Measurements from ENCODE around the gene EEFSEC. TPM values are rescaled to one million over a fixed set of nuclear protein-coding genes. Genes with fewer than 3 reads are reported as not detected.

Gene EEFSEC
- total and polyA plus RNA-seq, 2 of the 8 experiments (the other 6 are each of a cell fraction or from before 2014, with no cell fraction given), result 13.1 to 19.8 TPM

DNA sequence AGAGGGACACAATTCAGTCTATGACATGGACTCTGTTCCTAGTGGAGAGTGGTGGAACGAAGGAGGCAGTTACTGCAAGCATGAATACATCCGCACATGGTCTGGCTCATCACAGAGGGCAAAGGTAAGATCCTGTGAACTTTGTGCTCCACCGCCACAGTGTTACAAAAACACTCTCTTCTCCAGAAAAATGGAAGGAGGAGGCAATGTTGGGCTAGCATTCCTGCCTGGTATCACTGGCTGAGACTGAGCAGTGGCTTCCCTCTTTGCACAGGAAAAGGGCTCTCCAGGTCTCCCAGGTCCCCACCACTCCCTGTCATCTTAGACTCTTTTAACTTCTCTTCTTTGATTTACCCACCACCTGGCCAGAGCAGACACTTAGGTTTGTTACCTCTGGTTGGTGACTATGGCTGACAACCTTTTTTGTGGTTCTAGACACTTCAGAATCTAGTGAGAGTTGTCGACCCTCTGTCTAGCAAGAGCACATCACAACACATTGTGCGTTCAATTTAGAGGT is 1.5 kb upstream of the EEFSEC start:
- Histone ChIP-seq H3K79me2 (ENCODE audit: control insufficient read depth in 1 of 2, insufficient read depth in 2 of 2, low read length in 2 of 2) (no peaks in the 10 kb centered on the region), H2AK5ac (ENCODE audit: low read depth, low read length) (peak overlapping the region; percentile 17; the same call in 1 of the 2 replicates), H3K23me2 (ENCODE audit: low read depth, low read length) (no peaks in the 10 kb centered on the region; the same call in 1 of the 2 replicates), H3K27ac (ENCODE audit: low read depth, low read length) (no peak overlapping the region), H3K9me3 (ENCODE audit: insufficient read depth in 2 of 2, low read depth in 1 of 2, low read length in 1 of 2) (no peaks in the 10 kb centered on the region), H3K23ac (ENCODE audit: insufficient read length) (no peak overlapping the region), H3K56ac (replicated peaks; ENCODE audit: insufficient read length, low read depth, low read length) (no peak overlapping the region), H2BK15ac (ENCODE audit: low read length) (no peak overlapping the region), H3K9ac (replicated peaks in 1 of 4; ENCODE audit: extremely low read depth in 1 of 4, low read depth in 3 of 4, low read length in 3 of 4) (no peak overlapping the region), H4K91ac (replicated peaks; ENCODE audit: insufficient read length, low read length) (no peak overlapping the region), H3K79me1 (ENCODE audit: low read depth, low read length) (no peaks in the 10 kb centered on the region), H2BK12ac (ENCODE audit: low read depth, low read length) (no peak overlapping the region), H3K18ac (ENCODE audit: extremely low read depth, low read length) (no peak overlapping the region), H3K14ac (ENCODE audit: insufficient read length) (no peak overlapping the region), H2AFZ (ENCODE audit: low read length) (no peak overlapping the region), H3K4me1 (replicated peaks in 1 of 4; ENCODE audit: control insufficient read depth in 3 of 4, insufficient read depth in 4 of 4, low read length in 3 of 4) (peaks cover 0 to 1% (median 0%) of the 10 kb centered on the region in 4 experiments; a peak in 1 of 7 replicates), H3K4me2 (ENCODE audit: insufficient read depth in 1 of 2, low read depth in 2 of 2, low read length in 2 of 2) (no peak overlapping the region), H2BK20ac (ENCODE audit: low read length) (no peak overlapping the region), H2BK5ac (ENCODE audit: low read depth, low read length) (no peak overlapping the region), H2BK120ac (replicated peaks; ENCODE audit: low read depth, low read length) (no peak overlapping the region), H4K5ac (ENCODE audit: insufficient read length, low read depth, low read length) (no peak overlapping the region), H4K20me1 (replicated peaks in 1 of 2; ENCODE audit: control insufficient read depth in 1 of 2, insufficient read depth in 2 of 2, low read length in 2 of 2) (peaks cover 0 to 1% of the 10 kb centered on the region in 2 experiments), H3K4me3 (ENCODE audit: extremely low read depth in 1 of 4, insufficient read depth in 2 of 4, low read depth in 3 of 4, low read length in 4 of 4) (no peak overlapping the region), H3K4ac (replicated peaks; ENCODE audit: insufficient read length, low read depth, low read length) (no peak overlapping the region), H3K27me3 (replicated peaks in 1 of 4; ENCODE audit: control insufficient read depth in 3 of 4, extremely low read depth in 1 of 4, insufficient read depth in 3 of 4, low read length in 3 of 4) (no peaks in the 10 kb centered on the region; a peak in 1 of 7 replicates), H4K8ac (ENCODE audit: extremely low read depth, insufficient read depth, low read length) (no peak overlapping the region), H3K36me3 (ENCODE audit: control insufficient read depth in 2 of 4, insufficient read depth in 4 of 4, low read length in 3 of 4) (no peaks in the 10 kb centered on the region)
- FAIRE-seq (no peak), DNase-seq (ENCODE audit: low read depth in 1 of 2, low spot score in 2 of 2) (no peak)
- ChIA-PET POLR2A (ENCODE audit: partially characterized antibody) (interaction anchor here (1.9 kb wide), 1 partner anchor 28 kb away, joined by 11 read pairs; the partner anchor contains the start of gene RUVBL1), CTCF (ENCODE audit: partially characterized antibody) (no interaction called here)
- WGBS, 2 experiments (ENCODE audit: extremely low coverage in 1 of 2, insufficient coverage in 1 of 2, insufficient read length in 1 of 2, insufficient replicate concordance in 2 of 2, low coverage in 1 of 2, low lambda C conversion rate in 2 of 2, missing lambda C conversion rate in 1 of 2), result 90% methylated on average over 5 of the region's 5 CpGs; no CpG with 5 or more reads in 1 of the 2 experiments
- TF ChIP-seq, protein P1, sequence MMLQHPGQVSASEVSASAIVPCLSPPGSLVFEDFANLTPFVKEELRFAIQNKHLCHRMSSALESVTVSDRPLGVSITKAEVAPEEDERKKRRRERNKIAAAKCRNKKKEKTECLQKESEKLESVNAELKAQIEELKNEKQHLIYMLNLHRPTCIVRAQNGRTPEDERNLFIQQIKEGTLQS (IDR thresholded peaks at IDR 0.05; ENCODE audit: insufficient read depth, low read depth, low read length), result no peak
- TF ChIP-seq TAF1 (IDR thresholded peaks at IDR 0.05; ENCODE audit: low read depth, low read length), result no peak
- TF ChIP-seq, protein P2, sequence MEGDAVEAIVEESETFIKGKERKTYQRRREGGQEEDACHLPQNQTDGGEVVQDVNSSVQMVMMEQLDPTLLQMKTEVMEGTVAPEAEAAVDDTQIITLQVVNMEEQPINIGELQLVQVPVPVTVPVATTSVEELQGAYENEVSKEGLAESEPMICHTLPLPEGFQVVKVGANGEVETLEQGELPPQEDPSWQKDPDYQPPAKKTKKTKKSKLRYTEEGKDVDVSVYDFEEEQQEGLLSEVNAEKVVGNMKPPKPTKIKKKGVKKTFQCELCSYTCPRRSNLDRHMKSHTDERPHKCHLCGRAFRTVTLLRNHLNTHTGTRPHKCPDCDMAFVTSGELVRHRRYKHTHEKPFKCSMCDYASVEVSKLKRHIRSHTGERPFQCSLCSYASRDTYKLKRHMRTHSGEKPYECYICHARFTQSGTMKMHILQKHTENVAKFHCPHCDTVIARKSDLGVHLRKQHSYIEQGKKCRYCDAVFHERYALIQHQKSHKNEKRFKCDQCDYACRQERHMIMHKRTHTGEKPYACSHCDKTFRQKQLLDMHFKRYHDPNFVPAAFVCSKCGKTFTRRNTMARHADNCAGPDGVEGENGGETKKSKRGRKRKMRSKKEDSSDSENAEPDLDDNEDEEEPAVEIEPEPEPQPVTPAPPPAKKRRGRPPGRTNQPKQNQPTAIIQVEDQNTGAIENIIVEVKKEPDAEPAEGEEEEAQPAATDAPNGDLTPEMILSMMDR (IDR thresholded peaks at IDR 0.05; ENCODE audit: control extremely low read depth in 1 of 3, insufficient read depth in 1 of 3, low read depth in 1 of 3, low read length in 3 of 3), result no peak
- TF ChIP-seq SP4 (IDR thresholded peaks at IDR 0.05; ENCODE audit: low read length), result no peak
- no peak for TF ChIP-seq ASH2L (IDR thresholded peaks at IDR 0.05; ENCODE audit: low read length)
- no peak for TF ChIP-seq EGR1 (IDR thresholded peaks at IDR 0.05; ENCODE audit: borderline replicate concordance, low read depth, low read length)
- no peak for TF ChIP-seq KDM4A (IDR thresholded peaks at IDR 0.05; ENCODE audit: low read depth, low read length, severe bottlenecking)
- no peak for TF ChIP-seq RFX5 (IDR thresholded peaks at IDR 0.05; ENCODE audit: borderline replicate concordance, low read depth, low read length)
- TF ChIP-seq USF2 (IDR thresholded peaks at IDR 0.05; ENCODE audit: low read length), result no peak
